Upper lobe of left lung (tissue), 6 donors: ENCODE data around the gene BBS9. TPM values are rescaled to one million over a fixed set of nuclear protein-coding genes. Genes with fewer than 3 reads are reported as not detected.

Experiments
- ATAC-seq, 2 donors: fragments of 200-7000 bp; cut with Tn5 transposase; one replicate each; pipeline ENCODE4 v1.9.1; 2022; ENCODE audit warnings: mild to moderate bottlenecking in 2 of 2, moderate library complexity in 2 of 2; ENCODE audit not compliant: low FRiP score in 2 of 2
- DNase-seq, 2 donors: peaks; one replicate each; pipeline ENCODE4 v3.0.0-alpha.2; 2019 to 2020
- H3K27ac ChIP-seq, 4 donors: fragments of 200-600 bp; sonication (generic); one replicate each; pipeline ENCODE4 v1.5.1; 2016 to 2019
- H3K27me3 ChIP-seq, 4 donors: fragments of 200-600 bp; sonication (generic); one replicate each; pipeline ENCODE4 v1.5.1; 2017 to 2019
- H3K36me3 ChIP-seq, 4 donors: fragments of 200-600 bp; sonication (generic); one replicate each; pipeline ENCODE4 v1.5.1; 2016 to 2019
- H3K4me1 ChIP-seq, 4 donors: fragments of 200-600 bp; sonication (generic); one replicate each; pipeline ENCODE4 v1.5.1; 2018 to 2019
- H3K4me3 ChIP-seq, 4 donors: fragments of 200-600 bp; sonication (generic); one replicate each; pipeline ENCODE4 v1.5.1; 2017 to 2019; ENCODE audit warnings: mild to moderate bottlenecking in 2 of 4, moderate library complexity in 1 of 4
- H3K9me3 ChIP-seq, 4 donors: fragments of 200-600 bp; sonication (generic); one replicate each; pipeline ENCODE4 v1.5.1; 2018 to 2019
- EP300 ChIP-seq, 4 donors: sonication (generic); formaldehyde crosslinking; IDR thresholded peaks; one replicate each; pipeline ENCODE4 v1.5.1; 2017; ENCODE audit warnings: antibody characterized with exemption in 4 of 4, control low read depth in 2 of 4
- POLR2A ChIP-seq, 4 donors: fragments of 450-650 bp; IDR thresholded peaks; one replicate each; pipeline ENCODE4 v1.5.1; 2016 to 2017; ENCODE audit warnings: antibody characterized with exemption in 4 of 4, mild to moderate bottlenecking in 2 of 4
- POLR2AphosphoS5 ChIP-seq, 2 donors: sonication (generic); formaldehyde crosslinking; IDR thresholded peaks; one replicate each; pipeline ENCODE4 v1.5.1; 2017; ENCODE audit warnings: antibody characterized with exemption in 2 of 2
- WGBS, 2 donors: methylation state at CpG; one replicate each; pipeline ENCODE4 v1.1.5; 2017 to 2018; 5-methylcytosine and 5-hydroxymethylcytosine counted together
- total RNA-seq, 6 donors: library from RNA; depleted of rRNA in 4 of 6; stranded (reverse); fragments of >200 nt in 4 of 6; gene quantifications; one replicate each; pipeline versions ENCODE4 v1.1.0 to v1.2.1, GENCODE V29; 2016 to 2021
- TF ChIP-seq, protein P1 (sequence below), 6 experiments: fragments of 450-650 bp in 4 of 6; fragments of 200-600 bp in 2 of 6; sonication (generic) in 2 of 6; IDR thresholded peaks; one replicate each; pipeline ENCODE4 v1.5.1; 2016 to 2019; ENCODE audit warnings: antibody characterized with exemption in 6 of 6
- donor health status: DM: no; HTN: no; CAD: no; lungs with moderate emphysema.
- donor health status: DM: no; HTN: yes; CAD: no; lungs with severe emphysema.

The BBS9 gene
- total RNA-seq, 6 donors from 2014 or later = 14.5 to 72.3 (median 20.6) TPM

DNA sequence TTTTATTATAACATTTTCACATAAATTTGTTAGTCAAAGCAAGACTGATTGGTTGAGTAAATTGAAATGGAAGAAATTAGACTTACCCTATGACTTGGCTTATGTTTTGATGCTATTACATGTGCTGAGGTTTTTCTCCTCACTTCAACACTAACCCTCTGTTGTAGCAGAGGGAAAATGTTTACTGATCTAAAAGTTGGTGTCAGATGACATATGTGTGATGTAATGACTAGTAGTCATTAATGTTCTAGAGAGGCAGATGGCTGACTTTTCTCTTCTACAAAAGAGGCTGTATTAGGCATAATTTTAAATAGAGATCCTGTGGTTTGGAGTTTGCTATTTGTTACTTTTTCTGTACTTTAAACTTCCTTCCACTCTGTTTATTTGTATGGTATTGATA is 266.0 kb downstream of the BBS9 start:
- Histone ChIP-seq H3K9me3 (no peaks in the 10 kb centered on the region), H3K27ac (no peak overlapping the region), H3K36me3 (no peaks in the 10 kb centered on the region), H3K27me3 (no peaks in the 10 kb centered on the region), H3K4me1 (no peaks in the 10 kb centered on the region), H3K4me3 (no peak overlapping the region)
- DNase-seq (no peak), ATAC-seq (no peak)
- TF ChIP-seq POLR2A (IDR thresholded peaks at IDR 0.05) (no peak), POLR2AphosphoS5 (IDR thresholded peaks at IDR 0.05) (no peak), EP300 (IDR thresholded peaks at IDR 0.05) (no peak)
- TF ChIP-seq, protein P1, sequence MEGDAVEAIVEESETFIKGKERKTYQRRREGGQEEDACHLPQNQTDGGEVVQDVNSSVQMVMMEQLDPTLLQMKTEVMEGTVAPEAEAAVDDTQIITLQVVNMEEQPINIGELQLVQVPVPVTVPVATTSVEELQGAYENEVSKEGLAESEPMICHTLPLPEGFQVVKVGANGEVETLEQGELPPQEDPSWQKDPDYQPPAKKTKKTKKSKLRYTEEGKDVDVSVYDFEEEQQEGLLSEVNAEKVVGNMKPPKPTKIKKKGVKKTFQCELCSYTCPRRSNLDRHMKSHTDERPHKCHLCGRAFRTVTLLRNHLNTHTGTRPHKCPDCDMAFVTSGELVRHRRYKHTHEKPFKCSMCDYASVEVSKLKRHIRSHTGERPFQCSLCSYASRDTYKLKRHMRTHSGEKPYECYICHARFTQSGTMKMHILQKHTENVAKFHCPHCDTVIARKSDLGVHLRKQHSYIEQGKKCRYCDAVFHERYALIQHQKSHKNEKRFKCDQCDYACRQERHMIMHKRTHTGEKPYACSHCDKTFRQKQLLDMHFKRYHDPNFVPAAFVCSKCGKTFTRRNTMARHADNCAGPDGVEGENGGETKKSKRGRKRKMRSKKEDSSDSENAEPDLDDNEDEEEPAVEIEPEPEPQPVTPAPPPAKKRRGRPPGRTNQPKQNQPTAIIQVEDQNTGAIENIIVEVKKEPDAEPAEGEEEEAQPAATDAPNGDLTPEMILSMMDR (IDR thresholded peaks at IDR 0.05) = no peak

DNA sequence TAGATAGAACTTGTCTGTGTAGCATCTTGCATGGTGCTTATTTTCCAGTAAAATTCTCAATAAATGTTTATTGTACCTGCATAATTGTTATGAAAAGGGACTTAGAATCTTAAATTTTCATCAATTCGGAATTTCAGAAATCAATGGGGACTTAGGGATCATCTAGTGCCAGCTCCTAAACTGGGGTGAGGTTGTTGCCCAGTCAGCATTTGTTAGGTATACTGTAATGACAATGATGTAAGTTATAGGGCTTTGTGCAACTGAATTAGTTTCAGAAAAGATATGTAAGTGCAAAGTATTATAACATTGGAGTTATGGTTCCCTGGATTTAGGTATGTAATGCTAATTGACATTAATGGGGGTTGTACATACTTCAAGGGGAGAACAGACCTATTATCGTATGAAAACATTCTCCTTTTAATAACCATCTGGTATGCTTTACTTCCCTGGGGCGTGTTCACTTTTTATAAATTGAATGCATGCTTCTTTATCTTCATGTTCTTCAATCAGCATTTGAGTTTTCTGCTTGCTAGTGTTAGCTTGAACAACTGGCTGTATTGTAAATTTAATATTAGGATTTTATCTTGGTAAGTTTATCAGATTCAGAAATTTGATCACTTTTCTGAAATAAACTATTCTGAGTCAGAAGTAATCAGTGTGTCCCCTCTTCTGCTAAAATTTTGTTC is 270.3 kb downstream of the BBS9 start:
- Histone ChIP-seq H3K4me3 (no peak overlapping the region), H3K27me3 (no peaks in the 10 kb centered on the region), H3K27ac (no peak overlapping the region), H3K36me3 (no peaks in the 10 kb centered on the region), H3K9me3 (no peaks in the 10 kb centered on the region), H3K4me1 (no peaks in the 10 kb centered on the region)
- ATAC-seq (no peak), DNase-seq (no peak)
- 93% methylated on average over 3 of the region's 3 CpGs for WGBS, 2 donors
- TF ChIP-seq, protein P1 (IDR thresholded peaks at IDR 0.05) = no peak
- no peak for TF ChIP-seq EP300 (IDR thresholded peaks at IDR 0.05)
- TF ChIP-seq POLR2A (IDR thresholded peaks at IDR 0.05) = no peak

DNA sequence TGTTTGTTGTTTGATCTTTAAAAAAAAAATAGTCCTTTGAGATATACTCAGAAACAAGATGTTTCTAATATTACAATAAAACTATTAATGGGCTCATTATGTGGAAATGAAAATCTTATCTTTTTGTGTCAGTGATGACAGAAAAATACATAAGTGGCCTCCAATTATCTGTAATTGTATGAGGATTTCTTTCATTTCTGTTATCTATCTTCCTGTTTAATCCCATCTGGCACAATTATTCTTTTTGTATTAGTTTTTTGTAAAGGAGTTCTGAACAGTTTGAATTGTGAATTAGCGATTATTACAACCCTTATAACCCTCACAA is 270.8 kb downstream of the BBS9 start:
- DNase-seq = no peak
- no peak overlapping the region for H3K4me3 ChIP-seq
- no peak for TF ChIP-seq POLR2A (IDR thresholded peaks at IDR 0.05)
- TF ChIP-seq, protein P1 (IDR thresholded peaks at IDR 0.05) = no peak
- no peaks in the 10 kb centered on the region for H3K27me3 ChIP-seq
- H3K36me3 ChIP-seq = no peaks in the 10 kb centered on the region
- no peaks in the 10 kb centered on the region for H3K9me3 ChIP-seq
- H3K27ac ChIP-seq = no peak overlapping the region
- WGBS, 2 donors = 85 to 100% methylated on average over 1 of the region's 1 CpG
- no peaks in the 10 kb centered on the region for H3K4me1 ChIP-seq
- ATAC-seq = no peak

DNA sequence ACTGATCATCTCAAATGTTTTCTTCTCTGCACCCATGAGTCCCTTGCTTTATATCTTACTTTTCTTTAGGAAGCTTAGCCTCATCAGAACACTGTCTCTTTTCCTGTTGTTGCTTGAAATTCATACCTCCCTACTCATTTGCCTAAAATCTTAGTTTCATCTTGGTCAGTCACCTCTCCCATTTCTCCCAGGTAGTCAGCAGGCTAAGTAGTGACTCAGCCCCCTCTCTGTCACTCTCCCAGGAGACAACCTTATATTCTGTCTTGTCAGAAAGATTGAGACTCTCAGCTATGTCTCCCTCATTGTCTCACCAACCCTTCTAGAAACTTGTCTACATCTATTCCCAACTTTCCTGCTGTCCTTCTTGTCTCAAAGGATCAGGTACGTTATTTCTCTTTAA is 280.9 kb downstream of the BBS9 start:
- TF ChIP-seq, protein P1 (IDR thresholded peaks at IDR 0.05) = no peak
- TF ChIP-seq EP300 (IDR thresholded peaks at IDR 0.05) (no peak), POLR2A (IDR thresholded peaks at IDR 0.05) (no peak), POLR2AphosphoS5 (IDR thresholded peaks at IDR 0.05) (no peak)
- ATAC-seq (no peak), DNase-seq (no peak)
- no peaks in the 10 kb centered on the region for H3K36me3 ChIP-seq
- H3K27me3 ChIP-seq = no peaks in the 10 kb centered on the region
- no peaks in the 10 kb centered on the region for H3K4me1 ChIP-seq
- 79 to 84% methylated on average over 1 of the region's 1 CpG for WGBS, 2 donors
- H3K27ac ChIP-seq = no peak overlapping the region
- no peak overlapping the region for H3K4me3 ChIP-seq
- peaks cover 0 to 15% (median 5%) of the 10 kb centered on the region in 4 donors for H3K9me3 ChIP-seq

DNA sequence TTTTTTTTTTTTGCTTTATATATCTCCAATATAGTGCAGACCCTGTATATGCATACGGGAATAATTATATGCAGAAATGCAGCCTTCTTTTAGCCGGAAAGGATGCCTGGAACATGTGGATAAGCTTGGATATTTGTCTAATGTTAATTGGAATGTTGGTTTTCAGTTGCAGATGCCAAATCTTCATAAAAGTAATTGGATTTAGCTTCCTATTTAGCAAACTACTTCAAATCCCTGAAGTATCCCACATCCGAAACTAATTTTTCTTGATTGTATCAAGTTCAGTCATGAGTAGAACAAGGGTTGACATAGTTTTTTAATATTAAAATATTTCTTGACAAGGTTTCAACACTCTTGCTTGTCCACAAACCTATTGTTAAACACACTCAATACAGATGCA is 281.7 kb downstream of the BBS9 start:
- WGBS, 2 donors = 92 to 100% methylated on average over 3 of the region's 3 CpGs
- no peak overlapping the region for H3K4me3 ChIP-seq
- H3K9me3 ChIP-seq = peaks cover 0 to 15% (median 4%) of the 10 kb centered on the region in 4 donors
- H3K27ac ChIP-seq = no peak overlapping the region
- H3K27me3 ChIP-seq = no peaks in the 10 kb centered on the region
- TF ChIP-seq, protein P1 (IDR thresholded peaks at IDR 0.05) = no peak
- TF ChIP-seq POLR2A (IDR thresholded peaks at IDR 0.05) (no peak), EP300 (IDR thresholded peaks at IDR 0.05) (no peak), POLR2AphosphoS5 (IDR thresholded peaks at IDR 0.05) (no peak)
- no peak for DNase-seq
- H3K36me3 ChIP-seq = no peaks in the 10 kb centered on the region
- no peak for ATAC-seq
- no peaks in the 10 kb centered on the region for H3K4me1 ChIP-seq
